Urothelium cell line (cell line): ENCODE measurements around the gene NEK5.
"Not testable (repeated sequence)": the region's sequence is repeated elsewhere in the genome, so short reads cannot be mapped to it uniquely, and the experiment has no call there.

Experiments used
- DNase-seq: peaks from one replicate; pipeline ENCODE4 v3.0.0; 2011; ENCODE audit warnings: low spot score, mixed read lengths
- FAIRE-seq: peaks from 2 replicates; lab custom pipeline; 2011; peaks lifted over from hg19 to GRCh38; lab: Jason Lieb, UNC

Gene NEK5

GRCh38 chr13:52082601-52083000, 46.3 kb downstream of the NEK5 start:
- DNase-seq (no peak), FAIRE-seq (no peak)

- not testable (repeated sequence) for DNase-seq, FAIRE-seq
These were observed 49.0 kb downstream of the NEK5 start for GRCh38 chr13:52079891-52080290.

GRCh38 chr13:52070929-52071523, 57.8 kb downstream of the NEK5 start:
- DNase-seq, result peak; percentile 35
- no peak for FAIRE-seq

DNA sequence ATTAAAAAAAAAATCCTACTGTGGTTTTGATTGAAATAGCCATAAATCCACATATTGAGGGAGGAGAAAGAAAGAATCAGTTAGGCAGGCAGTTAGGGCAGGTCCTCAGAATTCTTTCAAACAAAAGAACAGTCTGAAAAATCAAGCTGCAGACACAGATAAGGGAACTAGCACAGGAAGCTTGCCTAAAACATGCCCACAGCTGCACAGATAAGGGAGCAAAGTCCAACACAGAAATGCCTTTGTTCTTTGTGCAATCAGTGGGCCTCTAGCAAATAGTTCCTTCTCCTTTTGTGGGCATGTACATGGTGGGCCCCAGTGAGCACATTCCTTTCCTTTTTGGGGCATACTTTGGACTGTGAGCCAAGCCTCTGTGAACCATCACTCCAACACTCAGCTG, 61.6 kb downstream of the NEK5 start:
- no peak for DNase-seq
- no peak for FAIRE-seq

- FAIRE-seq, result no peak
- DNase-seq, result no peak
These were observed 67.3 kb downstream of the NEK5 start for GRCh38 chr13:52061587-52061986.

- DNase-seq, result not testable (repeated sequence)
- peak; percentile 27 for FAIRE-seq
These were observed 67.8 kb downstream of the NEK5 start for GRCh38 chr13:52061064-52061463.

- no peak for DNase-seq
- FAIRE-seq, result no peak
These were observed 75.4 kb downstream of the NEK5 start for GRCh38 chr13:52053460-52053859.

GRCh38 chr13:52051400-52051799, 77.5 kb downstream of the NEK5 start:
- DNase-seq (no peak), FAIRE-seq (no peak)

DNA sequence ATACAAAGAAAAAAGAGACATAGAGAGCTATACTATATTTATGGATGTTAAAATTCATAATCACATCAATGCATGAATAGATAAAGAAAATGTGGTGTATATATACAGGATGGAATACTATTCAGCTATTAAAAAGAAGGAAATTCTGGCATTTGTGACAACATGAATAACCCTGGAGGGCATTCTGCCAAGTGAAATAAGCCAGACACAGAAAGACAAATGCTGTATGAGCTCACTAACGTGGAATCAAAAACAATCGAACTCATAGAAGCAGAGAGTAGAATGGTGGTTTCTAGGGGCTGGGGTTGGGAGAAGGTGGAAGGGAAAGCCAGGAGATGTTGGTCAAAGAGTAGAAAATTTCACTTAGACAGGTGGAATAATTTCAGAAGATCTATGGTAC, 80.4 kb downstream of the NEK5 start:
- FAIRE-seq (no peak), DNase-seq (no peak)

- DNase-seq, result no peak
- no peak for FAIRE-seq
These were observed 81.4 kb downstream of the NEK5 start for GRCh38 chr13:52047463-52047862.

DNA sequence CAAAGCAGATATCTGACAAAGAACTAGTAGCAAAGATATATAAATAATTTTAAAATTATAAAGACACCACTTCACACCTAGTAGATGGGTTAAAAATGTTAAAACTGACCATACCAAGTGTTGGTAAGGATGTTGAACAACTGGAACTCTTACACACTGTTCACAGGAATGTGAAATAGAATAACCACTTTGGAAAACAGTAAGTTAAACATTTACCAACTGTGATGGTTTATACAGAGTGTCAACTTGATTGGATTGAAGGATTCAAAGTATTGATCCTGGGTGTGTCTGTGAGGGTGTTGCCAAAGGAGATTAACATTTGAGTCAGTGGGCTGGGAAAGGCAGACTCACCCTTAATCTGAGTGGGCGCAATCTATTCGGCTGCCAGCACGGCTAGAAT, 85.2 kb downstream of the NEK5 start:
- FAIRE-seq (no peak), DNase-seq (no peak)

GRCh38 chr13:52036037-52036436, 92.8 kb downstream of the NEK5 start:
- no peak for DNase-seq

DNA sequence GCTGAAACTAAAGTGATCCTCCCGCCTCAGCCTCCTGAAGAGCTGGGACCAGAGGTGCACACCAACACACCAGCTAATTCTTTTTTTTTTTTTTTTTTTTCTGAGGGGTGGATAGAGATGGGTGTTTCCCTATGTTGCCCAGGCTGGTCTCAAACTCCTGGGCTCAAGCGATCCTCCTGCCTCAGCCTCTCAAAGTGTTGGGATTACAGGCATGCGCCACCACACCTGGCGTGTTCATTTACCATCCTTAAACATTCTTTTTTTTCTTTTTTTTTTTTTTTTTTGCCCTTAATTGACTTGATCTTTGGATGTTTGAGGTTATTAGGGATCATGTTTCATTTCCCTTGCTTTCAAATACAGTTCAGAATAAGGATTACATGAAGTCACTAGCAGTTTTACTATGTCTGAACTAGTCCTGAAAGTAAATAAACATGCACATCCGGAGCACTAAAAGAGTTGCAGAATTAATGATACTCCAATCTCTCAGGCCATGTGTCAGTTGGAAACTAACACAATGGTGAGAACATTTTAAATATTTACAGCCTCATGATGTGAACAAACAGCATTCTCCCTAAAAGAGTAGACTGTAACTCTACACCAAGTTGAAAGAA, 94.2 kb downstream of the NEK5 start:
- DNase-seq (no peak), FAIRE-seq (no peak)

More at GRCh38 chr13:52036037-52036436, 92.8 kb downstream of the NEK5 start:
- FAIRE-seq, result no peak

DNA sequence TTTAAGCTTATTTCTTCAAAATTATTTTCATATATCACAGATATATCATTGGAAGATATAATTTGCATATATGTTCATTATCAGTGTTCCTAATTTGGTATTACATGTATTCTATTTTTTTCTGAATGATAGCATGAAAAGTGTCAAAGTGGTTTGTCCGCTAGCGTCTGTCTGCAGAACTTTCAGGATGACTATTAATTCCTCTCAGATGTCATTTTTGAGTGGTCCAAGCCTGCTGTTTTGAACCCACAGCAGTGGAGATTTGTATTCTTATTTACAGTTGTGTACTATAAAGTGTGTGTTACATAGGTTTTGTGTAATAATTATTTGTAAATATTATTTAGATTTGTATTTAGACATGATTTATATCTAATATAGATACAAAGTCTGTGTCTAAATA, 95.8 kb downstream of the NEK5 start:
- no peak for DNase-seq
- FAIRE-seq, result no peak

DNA sequence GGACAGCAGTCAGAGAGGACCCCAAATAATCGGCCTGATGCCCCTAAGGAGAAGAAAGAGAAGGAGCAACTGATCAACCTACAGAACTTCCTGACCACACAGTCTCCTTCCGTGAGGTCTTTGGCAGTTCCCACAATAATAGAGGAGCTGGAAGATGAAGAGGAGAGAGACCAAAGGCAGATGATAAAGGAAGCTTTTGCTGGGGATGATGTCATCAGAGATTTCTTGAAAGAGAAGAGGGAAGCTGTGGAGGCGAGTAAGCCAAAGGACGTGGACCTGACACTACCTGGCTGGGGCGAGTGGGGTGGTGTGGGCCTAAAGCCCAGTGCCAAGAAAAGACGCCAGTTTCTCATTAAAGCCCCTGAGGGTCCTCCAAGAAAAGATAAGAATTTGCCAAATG, 98.5 kb downstream of the NEK5 start:
- DNase-seq, FAIRE-seq: not testable (repeated sequence)

- FAIRE-seq, result no peak
- no peak for DNase-seq
These were observed 99.3 kb downstream of the NEK5 start for GRCh38 chr13:52029569-52029968.

DNA sequence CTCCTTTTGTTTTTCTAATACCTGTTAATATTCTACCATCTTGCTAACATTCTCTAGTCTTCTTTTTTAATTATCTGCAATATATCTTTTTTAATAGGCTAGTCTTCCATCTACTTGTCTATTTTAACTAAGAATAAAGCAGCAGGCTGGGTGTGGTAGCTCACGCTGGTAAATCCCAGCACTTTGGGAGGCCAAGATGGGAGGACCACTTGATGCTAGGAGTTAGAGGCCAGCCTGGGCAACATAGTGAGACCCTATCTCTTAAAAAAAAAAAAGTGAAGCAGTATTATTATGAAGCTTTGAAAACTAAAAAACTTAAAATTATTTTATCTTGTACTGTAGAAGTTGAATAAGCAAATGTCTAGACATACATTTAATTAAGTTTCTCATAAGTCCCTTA, 101.0 kb downstream of the NEK5 start:
- no peak for DNase-seq
- FAIRE-seq, result no peak

DNA sequence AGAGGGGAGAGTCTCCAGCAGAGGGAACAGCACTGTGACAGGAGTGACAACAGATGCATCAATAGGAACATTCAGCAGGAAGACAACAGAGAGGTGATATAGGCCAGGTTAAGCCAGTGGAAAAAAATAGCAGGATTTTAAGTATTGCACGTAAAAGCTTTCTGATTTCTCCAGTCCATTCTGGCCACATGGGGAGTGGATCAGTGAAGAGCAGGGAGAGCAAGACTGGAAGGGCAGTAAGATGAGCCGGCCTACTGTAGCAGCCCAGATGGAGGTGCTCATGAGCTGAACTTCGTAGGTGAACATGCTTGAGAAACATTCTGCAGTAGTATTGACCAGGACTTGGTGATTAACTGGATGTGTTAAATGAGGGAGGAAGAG, 102.6 kb downstream of the NEK5 start:
- no peak for DNase-seq
- FAIRE-seq, result no peak

DNA sequence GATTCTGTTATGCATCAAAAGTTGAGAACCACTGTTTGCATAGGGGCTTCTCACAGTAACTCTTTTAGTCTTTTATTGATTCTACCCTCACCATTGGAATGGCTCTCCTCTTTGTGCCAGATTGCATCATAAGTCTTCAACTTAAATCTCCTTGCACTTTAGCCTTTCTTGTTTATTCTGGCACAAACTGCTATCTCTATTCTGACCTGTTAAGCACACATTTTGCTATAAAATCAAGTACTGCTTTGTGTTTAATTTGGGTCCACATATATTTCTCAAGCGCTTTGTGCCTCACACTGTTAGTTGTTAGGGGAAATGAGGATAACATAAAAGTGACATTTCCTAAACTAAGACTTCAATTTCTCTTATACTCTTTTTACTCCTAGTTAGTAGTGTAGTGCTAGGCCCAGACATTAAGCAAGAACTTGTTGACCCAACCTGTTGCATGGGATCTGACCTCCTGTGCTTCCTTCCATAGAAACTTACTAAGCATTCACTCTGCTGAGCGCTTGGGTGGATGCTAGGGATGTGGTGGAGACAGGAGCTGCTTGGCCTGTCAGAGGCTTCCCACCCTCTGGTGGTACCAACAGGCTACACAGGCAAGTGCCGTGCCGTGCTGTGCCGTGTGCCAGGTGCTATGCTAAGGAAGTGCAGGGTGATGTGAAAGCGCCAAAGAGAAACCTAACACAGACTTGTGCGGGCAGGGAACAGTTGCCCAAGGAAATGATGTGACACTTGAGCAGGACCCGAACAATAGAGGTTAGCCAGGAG, 103.2 kb downstream of the NEK5 start:
- no peak for DNase-seq
- FAIRE-seq, result no peak

DNA sequence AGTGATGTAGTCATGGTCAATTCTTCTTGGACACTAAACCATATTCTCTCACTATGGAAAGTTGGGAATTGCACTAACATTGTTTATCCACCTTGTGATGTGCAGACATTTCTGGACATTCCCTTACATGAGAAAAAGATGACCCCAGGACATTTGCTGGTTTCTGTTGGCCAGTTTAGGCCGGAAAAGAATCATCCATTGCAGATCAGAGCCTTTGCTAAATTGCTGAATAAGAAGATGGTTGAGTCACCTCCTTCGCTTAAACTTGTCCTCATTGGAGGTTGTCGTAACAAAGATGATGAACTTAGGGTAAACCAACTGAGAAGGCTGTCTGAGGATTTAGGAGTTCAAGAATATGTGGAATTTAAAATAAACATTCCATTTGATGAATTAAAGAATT, 104.4 kb downstream of the NEK5 start, which contains the start of gene UTP14C:
Gene UTP14C, plus strand, starts transcription at position 211 of the 400 bp plus-strand sequence. CDS start 4,114 bp downstream, outside the sequence.
- FAIRE-seq (no peak), DNase-seq (no peak)

DNA sequence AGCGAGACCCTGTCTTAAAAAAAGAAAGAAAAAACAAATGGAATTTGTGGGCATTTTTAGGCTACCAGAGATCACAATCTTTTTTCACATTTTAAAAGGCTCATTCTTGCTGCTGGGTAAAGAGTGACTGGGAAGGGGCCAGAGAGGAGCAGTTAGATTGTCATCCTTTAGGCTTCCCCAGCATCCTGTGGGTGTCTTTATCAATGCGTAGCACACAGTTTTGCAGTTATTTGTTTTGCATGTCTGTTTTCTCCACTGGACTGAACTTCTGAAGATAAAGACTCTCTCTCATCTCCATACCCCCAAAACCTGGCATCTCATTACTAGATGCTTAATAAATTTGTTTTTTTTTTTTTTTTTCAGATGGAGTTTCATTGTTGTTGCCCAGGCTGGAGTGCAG, 106.5 kb downstream of the NEK5 start:
- FAIRE-seq, result no peak
- no peak for DNase-seq

- no peak for DNase-seq
- FAIRE-seq, result no peak
These were observed 108.7 kb downstream of the NEK5 start for GRCh38 chr13:52020191-52020590.
